ENCODE results near the gene ID4.

The ID4 gene

GRCh38 chr6:19824058-19824807 is 12.9 kb upstream of the ID4 start (continued):
- TF ChIP-seq TSHZ1 (tag by site-specific recombination; IDR thresholded peaks at IDR 0.05; ENCODE audit: borderline replicate concordance) (no peak), OSR2 (tag by site-specific recombination; IDR thresholded peaks at IDR 0.05) (no peak), BCL11A (tag by site-specific recombination; IDR thresholded peaks at IDR 0.05; ENCODE audit: low read depth) (no peak), RBAK (tag by site-specific recombination; IDR thresholded peaks at IDR 0.05) (no peak), ZXDB (tag by site-specific recombination; IDR thresholded peaks at IDR 0.05) (peak; percentile 53; the same call in 1 of the 2 replicates), ZNF266 (tag by site-specific recombination; IDR thresholded peaks at IDR 0.05; ENCODE audit: low read depth) (0 out of 2 replicates have a peak, but pooled peaks have one; percentile 53), ZNF433 (tag by site-specific recombination; IDR thresholded peaks at IDR 0.05; ENCODE audit: low read depth) (peak; percentile 49; the same call in 1 of the 2 replicates), ZNF623 (tag by site-specific recombination; IDR thresholded peaks at IDR 0.05) (peak; percentile 64), ZNF791 (tag by site-specific recombination; IDR thresholded peaks at IDR 0.05) (no peak), ZNF548 (tag by site-specific recombination; IDR thresholded peaks at IDR 0.05) (no peak), ZNF560 (tag by site-specific recombination; IDR thresholded peaks at IDR 0.05; ENCODE audit: borderline replicate concordance) (0 out of 2 replicates have a peak, but pooled peaks have one; percentile 10), TRIM28 (IDR thresholded peaks at IDR 0.05; ENCODE audit: borderline replicate concordance, low read length) (no peak), ZNF664 (tag by site-specific recombination; IDR thresholded peaks at IDR 0.05) (no peak)

DNA sequence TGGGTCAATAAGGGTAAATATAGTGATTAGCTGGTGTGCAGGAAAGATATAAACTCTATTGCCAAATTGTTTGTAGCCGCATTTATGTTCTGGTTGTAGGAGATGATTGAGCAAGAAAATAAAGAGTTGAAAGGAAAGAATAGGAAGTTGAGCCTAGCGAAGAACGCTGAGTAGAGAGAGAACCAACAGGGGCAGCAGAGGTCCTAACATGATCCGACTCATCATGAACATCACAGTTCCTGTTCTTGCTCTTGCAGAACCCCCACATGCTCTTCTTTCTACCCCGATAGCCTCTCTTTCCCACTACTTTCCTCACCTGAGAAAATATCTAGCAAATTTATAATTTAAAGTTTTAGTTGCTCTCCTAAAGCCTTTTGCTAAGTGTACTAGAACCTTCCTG is 9.9 kb upstream of the ID4 start:
- H3K27ac ChIP-seq (ENCODE audit: extremely low read depth, low read depth, low read length), result no peak overlapping the region
- ChIA-PET POLR2A (interaction anchor here (2.0 kb wide), 1 partner anchor 10 kb away, joined by 6 read pairs; the partner anchor contains the start of gene ID4), CTCF (no interaction called here)
- no peaks in the 10 kb centered on the region for H3K9me3 ChIP-seq (ENCODE audit: control insufficient read depth, insufficient read depth, low read depth, low read length)
- no peaks in the 10 kb centered on the region for H3K4me1 ChIP-seq (ENCODE audit: control insufficient read depth, insufficient read depth, low read length)
- no peaks in the 10 kb centered on the region for H3K36me3 ChIP-seq (ENCODE audit: control insufficient read depth in 2 of 2, insufficient read depth in 1 of 2, low read length in 2 of 2)
- H3K4me3 ChIP-seq (ENCODE audit: low read depth, low read length), result no peak overlapping the region
- TF ChIP-seq, protein P1, sequence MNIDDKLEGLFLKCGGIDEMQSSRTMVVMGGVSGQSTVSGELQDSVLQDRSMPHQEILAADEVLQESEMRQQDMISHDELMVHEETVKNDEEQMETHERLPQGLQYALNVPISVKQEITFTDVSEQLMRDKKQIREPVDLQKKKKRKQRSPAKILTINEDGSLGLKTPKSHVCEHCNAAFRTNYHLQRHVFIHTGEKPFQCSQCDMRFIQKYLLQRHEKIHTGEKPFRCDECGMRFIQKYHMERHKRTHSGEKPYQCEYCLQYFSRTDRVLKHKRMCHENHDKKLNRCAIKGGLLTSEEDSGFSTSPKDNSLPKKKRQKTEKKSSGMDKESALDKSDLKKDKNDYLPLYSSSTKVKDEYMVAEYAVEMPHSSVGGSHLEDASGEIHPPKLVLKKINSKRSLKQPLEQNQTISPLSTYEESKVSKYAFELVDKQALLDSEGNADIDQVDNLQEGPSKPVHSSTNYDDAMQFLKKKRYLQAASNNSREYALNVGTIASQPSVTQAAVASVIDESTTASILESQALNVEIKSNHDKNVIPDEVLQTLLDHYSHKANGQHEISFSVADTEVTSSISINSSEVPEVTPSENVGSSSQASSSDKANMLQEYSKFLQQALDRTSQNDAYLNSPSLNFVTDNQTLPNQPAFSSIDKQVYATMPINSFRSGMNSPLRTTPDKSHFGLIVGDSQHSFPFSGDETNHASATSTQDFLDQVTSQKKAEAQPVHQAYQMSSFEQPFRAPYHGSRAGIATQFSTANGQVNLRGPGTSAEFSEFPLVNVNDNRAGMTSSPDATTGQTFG (tag by site-specific recombination; IDR thresholded peaks at IDR 0.05; ENCODE audit: borderline replicate concordance), result no peak
- TF ChIP-seq IKZF3 (tag by site-specific recombination; IDR thresholded peaks at IDR 0.05) (no peak), GLIS2 (tag by site-specific recombination; IDR thresholded peaks at IDR 0.05) (no peak), ZNF391 (tag by site-specific recombination; IDR thresholded peaks at IDR 0.05; ENCODE audit: borderline replicate concordance, low read depth) (no peak), ZNF514 (tag by site-specific recombination; IDR thresholded peaks at IDR 0.05) (no peak), ZNF266 (tag by site-specific recombination; IDR thresholded peaks at IDR 0.05; ENCODE audit: low read depth) (no peak), ZNF24 (tag by site-specific recombination; IDR thresholded peaks at IDR 0.05) (no peak), ZNF16 (tag by site-specific recombination; IDR thresholded peaks at IDR 0.05; ENCODE audit: low read depth) (no peak), KLF17 (tag by site-specific recombination; IDR thresholded peaks at IDR 0.05) (no peak), ZNF169 (tag by site-specific recombination; IDR thresholded peaks at IDR 0.05) (no peak)
- TF ChIP-seq, protein P2, sequence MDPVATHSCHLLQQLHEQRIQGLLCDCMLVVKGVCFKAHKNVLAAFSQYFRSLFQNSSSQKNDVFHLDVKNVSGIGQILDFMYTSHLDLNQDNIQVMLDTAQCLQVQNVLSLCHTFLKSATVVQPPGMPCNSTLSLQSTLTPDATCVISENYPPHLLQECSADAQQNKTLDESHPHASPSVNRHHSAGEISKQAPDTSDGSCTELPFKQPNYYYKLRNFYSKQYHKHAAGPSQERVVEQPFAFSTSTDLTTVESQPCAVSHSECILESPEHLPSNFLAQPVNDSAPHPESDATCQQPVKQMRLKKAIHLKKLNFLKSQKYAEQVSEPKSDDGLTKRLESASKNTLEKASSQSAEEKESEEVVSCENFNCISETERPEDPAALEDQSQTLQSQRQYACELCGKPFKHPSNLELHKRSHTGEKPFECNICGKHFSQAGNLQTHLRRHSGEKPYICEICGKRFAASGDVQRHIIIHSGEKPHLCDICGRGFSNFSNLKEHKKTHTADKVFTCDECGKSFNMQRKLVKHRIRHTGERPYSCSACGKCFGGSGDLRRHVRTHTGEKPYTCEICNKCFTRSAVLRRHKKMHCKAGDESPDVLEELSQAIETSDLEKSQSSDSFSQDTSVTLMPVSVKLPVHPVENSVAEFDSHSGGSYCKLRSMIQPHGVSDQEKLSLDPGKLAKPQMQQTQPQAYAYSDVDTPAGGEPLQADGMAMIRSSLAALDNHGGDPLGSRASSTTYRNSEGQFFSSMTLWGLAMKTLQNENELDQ (tag by site-specific recombination; IDR thresholded peaks at IDR 0.05; ENCODE audit: low read depth), result no peak
- TF ChIP-seq, protein P3, sequence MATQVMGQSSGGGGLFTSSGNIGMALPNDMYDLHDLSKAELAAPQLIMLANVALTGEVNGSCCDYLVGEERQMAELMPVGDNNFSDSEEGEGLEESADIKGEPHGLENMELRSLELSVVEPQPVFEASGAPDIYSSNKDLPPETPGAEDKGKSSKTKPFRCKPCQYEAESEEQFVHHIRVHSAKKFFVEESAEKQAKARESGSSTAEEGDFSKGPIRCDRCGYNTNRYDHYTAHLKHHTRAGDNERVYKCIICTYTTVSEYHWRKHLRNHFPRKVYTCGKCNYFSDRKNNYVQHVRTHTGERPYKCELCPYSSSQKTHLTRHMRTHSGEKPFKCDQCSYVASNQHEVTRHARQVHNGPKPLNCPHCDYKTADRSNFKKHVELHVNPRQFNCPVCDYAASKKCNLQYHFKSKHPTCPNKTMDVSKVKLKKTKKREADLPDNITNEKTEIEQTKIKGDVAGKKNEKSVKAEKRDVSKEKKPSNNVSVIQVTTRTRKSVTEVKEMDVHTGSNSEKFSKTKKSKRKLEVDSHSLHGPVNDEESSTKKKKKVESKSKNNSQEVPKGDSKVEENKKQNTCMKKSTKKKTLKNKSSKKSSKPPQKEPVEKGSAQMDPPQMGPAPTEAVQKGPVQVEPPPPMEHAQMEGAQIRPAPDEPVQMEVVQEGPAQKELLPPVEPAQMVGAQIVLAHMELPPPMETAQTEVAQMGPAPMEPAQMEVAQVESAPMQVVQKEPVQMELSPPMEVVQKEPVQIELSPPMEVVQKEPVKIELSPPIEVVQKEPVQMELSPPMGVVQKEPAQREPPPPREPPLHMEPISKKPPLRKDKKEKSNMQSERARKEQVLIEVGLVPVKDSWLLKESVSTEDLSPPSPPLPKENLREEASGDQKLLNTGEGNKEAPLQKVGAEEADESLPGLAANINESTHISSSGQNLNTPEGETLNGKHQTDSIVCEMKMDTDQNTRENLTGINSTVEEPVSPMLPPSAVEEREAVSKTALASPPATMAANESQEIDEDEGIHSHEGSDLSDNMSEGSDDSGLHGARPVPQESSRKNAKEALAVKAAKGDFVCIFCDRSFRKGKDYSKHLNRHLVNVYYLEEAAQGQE (tag by site-specific recombination; IDR thresholded peaks at IDR 0.05), result no peak
